Activated naive CD4-positive, alpha-beta T cell treated with anti-CD3 and anti-CD28 coated beads for 36 hours (primary cell): ENCODE measurements around the gene METTL27. TPM values are rescaled to one million over a fixed set of nuclear protein-coding genes. Genes with fewer than 3 reads are reported as not detected.
A peak's percentile ranks its signal among the peaks of the same experiment; 100 is the strongest.
"Not testable (repeated sequence)": the region's sequence is repeated elsewhere in the genome, so short reads cannot be mapped to it uniquely, and the experiment has no call there.

Experiments used
- CTCF ChIA-PET: fragments of 350-600 bp; sonication (Branson Sonifier 250); formaldehyde crosslinking; loops from one replicate; lab custom pipeline; 2021; ENCODE audit warnings: antibody characterized with exemption; lab: Charles Lee
- DNase-seq: peaks from one replicate; pipeline ENCODE4 v3.0.0-alpha.2; 2020
- H3K27ac Mint-ChIP-seq: one replicate; pipeline ENCODE4 v1.8.0; 2021; ENCODE audit warnings: mild to moderate bottlenecking, mixed read lengths
- H3K27me3 Mint-ChIP-seq: one replicate; pipeline ENCODE4 v1.8.0; 2021; ENCODE audit warnings: low read depth, mixed read lengths
- H3K36me3 Mint-ChIP-seq: one replicate; pipeline ENCODE4 v1.8.0; 2021; ENCODE audit warnings: low read depth, mixed read lengths
- H3K4me1 Mint-ChIP-seq: one replicate; pipeline ENCODE4 v1.8.0; 2021; ENCODE audit warnings: low read depth, mixed read lengths
- H3K4me3 Mint-ChIP-seq: one replicate; pipeline ENCODE4 v1.8.0; 2021; ENCODE audit warnings: mild to moderate bottlenecking, moderate library complexity, mixed read lengths
- H3K9me3 Mint-ChIP-seq: one replicate; pipeline ENCODE4 v1.8.0; 2021; ENCODE audit warnings: mixed read lengths
- intact Hi-C: fragments of 100-400 bp; cut with micrococcal nuclease; formaldehyde crosslinking; loops from one replicate; pipeline ENCODE4 v1.15.1; 2023
- total RNA-seq, 2 experiments: library from RNA; stranded (reverse); gene quantifications; one replicate each; pipeline ENCODE4 v1.2.3, GENCODE V29; 2021

The METTL27 gene
- total RNA-seq, 2 experiments from 2014 or later = 1.7 to 2.2 TPM

DNA sequence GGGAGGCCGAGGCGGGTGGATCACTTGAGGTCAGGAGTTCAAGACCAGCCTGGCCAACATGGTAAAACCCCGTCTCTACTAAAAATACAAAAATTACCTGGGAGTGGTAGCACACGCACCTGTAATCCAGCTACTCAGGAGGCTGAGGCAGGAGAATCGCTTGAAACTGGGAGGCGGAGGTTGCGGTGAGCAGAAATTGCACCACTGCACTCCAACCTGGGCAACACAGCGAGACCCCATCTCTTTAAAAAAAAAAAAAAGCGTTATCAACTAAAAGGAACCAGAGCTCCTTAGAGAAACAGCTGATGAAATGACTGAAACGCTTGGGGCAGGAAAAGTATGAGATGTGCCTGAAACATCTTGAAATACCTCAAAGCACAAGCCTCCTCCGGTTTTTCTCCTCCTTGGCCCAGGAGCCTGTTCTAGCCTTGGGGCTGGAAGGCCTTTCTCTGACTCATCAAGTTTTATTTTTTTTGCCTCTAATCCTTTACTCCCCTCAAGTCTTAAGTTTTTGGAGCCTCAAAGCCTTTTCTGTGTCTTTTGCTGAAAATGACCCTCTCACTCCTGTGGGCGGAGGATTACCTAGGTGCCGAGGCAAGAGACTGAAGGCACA is 2.6 kb upstream of the METTL27 start:
- no peaks in the 10 kb centered on the region for H3K36me3 Mint-ChIP-seq
- no peak overlapping the region for H3K27ac Mint-ChIP-seq
- H3K4me1 Mint-ChIP-seq = peaks cover 8% of the 10 kb centered on the region
- CTCF ChIA-PET = no interaction called here
- no peak for DNase-seq
- intact Hi-C loops = loop anchor here (5.0 kb wide), 2 partner anchors 178 to 237 kb away; partner anchors contain the start of genes LIMK1 and VPS37D
- no peaks in the 10 kb centered on the region for H3K9me3 Mint-ChIP-seq
- H3K4me3 Mint-ChIP-seq = no peak overlapping the region
- no peaks in the 10 kb centered on the region for H3K27me3 Mint-ChIP-seq

DNA sequence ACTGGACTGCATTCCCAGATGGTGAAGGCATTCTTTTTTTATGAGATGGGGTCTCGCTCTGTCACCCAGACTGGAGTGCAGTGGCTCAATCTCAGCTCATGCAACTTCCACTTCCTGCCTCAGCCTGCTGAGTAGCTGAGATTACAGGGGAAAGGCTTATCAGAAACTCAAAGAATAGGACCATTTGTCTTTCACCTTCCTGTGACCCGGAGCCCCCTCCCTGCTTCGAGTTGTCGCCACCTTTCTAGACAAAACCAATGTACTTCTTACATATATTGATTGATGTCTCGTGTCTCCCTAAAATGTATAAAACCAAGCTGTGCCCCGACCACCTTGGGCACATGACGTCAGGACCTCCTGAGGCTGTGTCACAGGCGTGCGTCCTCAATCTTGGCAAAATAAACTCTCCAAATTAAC is 1.8 kb upstream of the METTL27 start:
- no peak for DNase-seq
- Mint-ChIP-seq H3K27me3 (no peaks in the 10 kb centered on the region), H3K4me3 (peak overlapping the region; percentile 26), H3K4me1 (peaks cover 5% of the 10 kb centered on the region), H3K9me3 (no peaks in the 10 kb centered on the region), H3K36me3 (no peaks in the 10 kb centered on the region), H3K27ac (no peak overlapping the region)
- intact Hi-C loops = loop anchor here (5.0 kb wide), 2 partner anchors 177 to 238 kb away; partner anchors contain the start of genes LIMK1 and VPS37D
- CTCF ChIA-PET = interaction anchor here (0.6 kb wide), 1 partner anchor 669 kb away, joined by 3 read pairs; no protein-coding TSS in a partner anchor

DNA sequence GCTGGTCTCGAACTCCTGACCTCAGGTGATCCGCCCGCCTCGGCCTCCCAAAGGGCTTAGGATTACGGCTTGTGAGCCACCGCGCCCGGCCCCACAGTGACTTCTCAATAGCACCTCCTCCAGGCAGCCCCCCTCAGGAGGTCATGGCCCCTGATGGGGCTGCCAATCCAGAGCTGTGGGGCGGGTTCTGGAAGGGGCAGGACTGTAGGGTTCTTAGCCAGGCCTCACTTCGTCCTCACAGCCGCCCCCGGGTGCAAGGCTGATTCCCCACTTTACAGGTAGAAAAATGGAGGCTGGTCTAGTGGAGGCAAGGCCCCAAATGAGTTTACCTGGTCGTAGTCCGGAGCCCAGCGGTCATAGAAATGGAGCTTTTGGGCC is 638 bp downstream of the METTL27 start:
- Mint-ChIP-seq H3K27ac (no peak overlapping the region), H3K36me3 (no peaks in the 10 kb centered on the region), H3K9me3 (no peaks in the 10 kb centered on the region), H3K27me3 (no peaks in the 10 kb centered on the region), H3K4me3 (peak overlapping the region; percentile 80), H3K4me1 (peaks cover 5% of the 10 kb centered on the region)
- no peak for DNase-seq
- CTCF ChIA-PET = interaction anchor here (0.6 kb wide), 1 partner anchor 334 kb away, joined by 3 read pairs; no protein-coding TSS in a partner anchor
- intact Hi-C loops = loop anchor here (2.0 to 5.0 kb wide), 4 partner anchors 13 to 241 kb away; partner anchors contain the start of genes ABHD11, LIMK1 and VPS37D

DNA sequence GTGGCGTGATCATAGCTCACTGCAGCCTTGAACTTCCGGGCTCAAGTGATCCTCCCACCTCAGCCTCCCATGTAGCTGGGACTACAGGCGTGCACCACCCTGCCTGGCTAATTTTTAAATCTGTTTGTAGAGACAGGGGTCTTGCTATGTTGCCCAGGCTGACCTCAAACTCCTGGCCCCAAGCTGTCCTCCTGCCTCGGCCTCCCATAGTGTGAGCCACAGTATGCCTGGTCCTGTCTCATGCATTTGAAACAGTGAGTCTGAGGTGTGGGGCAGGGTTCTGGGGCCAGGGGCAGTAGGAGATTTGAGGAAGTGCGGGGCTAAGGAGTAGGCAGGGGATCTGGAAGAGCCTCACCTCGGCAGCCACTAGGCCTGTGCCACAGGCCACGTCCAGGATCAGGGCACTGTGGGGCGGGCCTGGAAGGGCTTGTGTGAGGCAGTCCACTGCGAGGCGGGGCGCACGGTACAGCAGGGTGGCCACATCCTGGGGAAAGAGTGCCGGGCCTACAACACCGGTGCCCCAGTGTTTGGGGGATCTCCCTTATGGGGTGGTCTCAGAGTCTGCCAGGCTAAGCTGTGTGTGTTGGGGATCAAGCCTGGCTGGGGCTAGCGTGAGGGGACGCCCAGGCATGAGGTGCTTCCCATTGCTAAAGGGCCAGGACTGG is 1.5 kb downstream of the METTL27 start:
- Mint-ChIP-seq H3K27me3 (no peaks in the 10 kb centered on the region), H3K27ac (no peak overlapping the region), H3K36me3 (no peaks in the 10 kb centered on the region), H3K9me3 (no peaks in the 10 kb centered on the region), H3K4me3 (no peak overlapping the region), H3K4me1 (peaks cover 5% of the 10 kb centered on the region)
- intact Hi-C loops = loop anchor here (5.0 kb wide), 2 partner anchors 174 to 241 kb away; partner anchors contain the start of genes LIMK1 and VPS37D
- DNase-seq = no peak
- CTCF ChIA-PET = interaction anchor here (0.6 to 1.3 kb wide), 2 partner anchors 14 to 179 kb away, joined by 3 to 4 read pairs; no protein-coding TSS in a partner anchor

DNA sequence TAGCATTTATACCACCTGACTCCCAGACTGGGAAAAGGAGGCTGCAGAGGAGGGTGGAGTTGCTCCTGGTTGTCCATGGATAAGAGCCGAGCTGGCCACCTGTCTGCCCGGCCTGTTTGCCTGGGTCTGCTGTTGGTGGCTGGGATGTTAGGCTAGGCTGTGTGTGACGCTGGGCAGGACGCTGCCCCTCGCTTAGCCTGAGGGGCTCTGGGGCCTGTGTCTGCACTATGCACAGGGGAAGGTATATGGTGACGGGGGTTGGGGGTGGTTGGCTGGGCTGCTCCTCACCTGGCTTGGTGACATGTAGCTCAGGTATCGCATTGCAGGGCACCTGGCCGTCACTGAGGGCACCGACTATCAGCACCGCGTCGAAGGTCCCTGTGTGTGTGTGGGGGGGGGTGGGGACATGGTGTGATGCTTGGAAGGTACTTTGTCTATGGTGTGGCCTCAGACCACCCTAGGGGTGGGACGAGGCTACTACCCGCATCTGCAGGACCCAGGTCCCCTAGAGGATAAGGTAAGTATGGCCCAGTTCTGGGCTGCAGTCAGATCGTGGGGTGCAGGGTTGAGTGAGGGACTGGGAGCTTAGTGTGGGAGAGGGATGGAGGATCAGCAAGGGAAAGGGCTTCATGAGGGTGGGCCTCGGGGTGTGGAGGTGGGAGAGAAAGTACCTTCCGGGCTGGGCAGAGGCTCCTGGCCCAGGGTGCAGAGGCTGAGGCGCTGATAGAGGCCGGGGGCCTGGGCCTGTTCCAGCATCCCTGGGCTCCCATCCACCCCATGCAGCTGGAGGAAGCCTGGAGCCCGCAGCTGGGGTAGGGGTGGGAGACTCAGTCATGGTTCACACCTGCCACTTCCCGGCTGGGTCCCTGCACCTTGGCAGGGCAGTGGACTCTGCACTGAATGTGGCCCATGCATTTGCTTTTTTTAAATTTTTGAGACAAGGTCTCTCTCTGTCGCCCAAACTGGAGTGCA is 2.3 kb downstream of the METTL27 start:
- intact Hi-C loops = loop anchor here (5.0 kb wide), 2 partner anchors 173 to 242 kb away; partner anchors contain the start of genes LIMK1 and VPS37D
- H3K27ac Mint-ChIP-seq = no peak overlapping the region
- H3K4me3 Mint-ChIP-seq = no peak overlapping the region
- H3K9me3 Mint-ChIP-seq = no peaks in the 10 kb centered on the region
- CTCF ChIA-PET = interaction anchor here (1.3 kb wide), 1 partner anchor 13 kb away, joined by 3 read pairs; no protein-coding TSS in a partner anchor
- DNase-seq = no peak
- no peaks in the 10 kb centered on the region for H3K27me3 Mint-ChIP-seq
- H3K36me3 Mint-ChIP-seq = no peaks in the 10 kb centered on the region
- peaks cover 5% of the 10 kb centered on the region for H3K4me1 Mint-ChIP-seq

DNA sequence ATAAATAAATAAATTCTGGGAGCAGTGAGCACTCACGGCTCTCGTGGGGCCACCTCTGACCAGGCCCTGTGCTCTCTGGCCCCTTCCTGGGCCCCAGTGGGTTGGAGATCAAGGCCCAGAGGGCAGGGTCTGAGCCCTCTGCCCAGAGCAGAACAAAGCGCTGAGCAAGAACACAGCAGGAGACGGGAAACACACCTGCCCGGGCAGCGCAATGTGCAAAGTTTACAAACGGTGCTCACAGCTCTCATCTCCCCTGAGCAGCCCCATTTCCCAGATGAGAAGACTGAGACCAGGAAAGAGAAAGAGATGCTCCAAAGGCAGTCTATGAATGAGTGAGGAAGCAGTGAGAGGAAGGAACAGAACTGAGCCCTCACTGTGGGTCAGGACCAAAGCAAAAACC is 3.0 kb downstream of the METTL27 start:
- DNase-seq = no peak
- no peaks in the 10 kb centered on the region for H3K36me3 Mint-ChIP-seq
- H3K27ac Mint-ChIP-seq = no peak overlapping the region
- H3K27me3 Mint-ChIP-seq = no peaks in the 10 kb centered on the region
- CTCF ChIA-PET = no interaction called here
- no peaks in the 10 kb centered on the region for H3K9me3 Mint-ChIP-seq
- no peak overlapping the region for H3K4me3 Mint-ChIP-seq
- peaks cover 5% of the 10 kb centered on the region for H3K4me1 Mint-ChIP-seq
- intact Hi-C loops = no loop called here

DNA sequence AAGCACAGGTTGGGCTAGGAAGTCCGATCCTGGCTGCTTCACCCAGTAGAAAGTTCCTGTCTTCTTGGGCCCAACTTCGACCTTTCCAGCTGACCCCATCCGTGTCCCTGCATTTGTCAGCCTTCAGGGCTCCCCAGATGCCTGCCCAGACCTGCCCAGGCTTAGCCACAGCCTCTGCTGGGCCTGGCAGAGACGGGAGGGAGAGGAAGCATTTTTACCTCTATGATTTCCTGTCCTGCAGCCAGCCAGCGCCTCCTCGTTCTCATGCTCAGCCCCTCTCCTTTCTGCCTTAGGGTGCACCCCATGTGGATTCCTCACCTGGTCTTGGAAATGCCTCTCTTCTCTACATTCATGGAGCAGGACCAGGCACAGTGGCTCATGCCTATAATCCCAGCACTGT is 3.7 kb downstream of the METTL27 start:
- no peaks in the 10 kb centered on the region for H3K9me3 Mint-ChIP-seq
- H3K4me1 Mint-ChIP-seq = peaks cover 2% of the 10 kb centered on the region
- no peak for DNase-seq
- intact Hi-C loops = no loop called here
- no peaks in the 10 kb centered on the region for H3K27me3 Mint-ChIP-seq
- CTCF ChIA-PET = no interaction called here
- no peak overlapping the region for H3K27ac Mint-ChIP-seq
- no peaks in the 10 kb centered on the region for H3K36me3 Mint-ChIP-seq
- H3K4me3 Mint-ChIP-seq = no peak overlapping the region

DNA sequence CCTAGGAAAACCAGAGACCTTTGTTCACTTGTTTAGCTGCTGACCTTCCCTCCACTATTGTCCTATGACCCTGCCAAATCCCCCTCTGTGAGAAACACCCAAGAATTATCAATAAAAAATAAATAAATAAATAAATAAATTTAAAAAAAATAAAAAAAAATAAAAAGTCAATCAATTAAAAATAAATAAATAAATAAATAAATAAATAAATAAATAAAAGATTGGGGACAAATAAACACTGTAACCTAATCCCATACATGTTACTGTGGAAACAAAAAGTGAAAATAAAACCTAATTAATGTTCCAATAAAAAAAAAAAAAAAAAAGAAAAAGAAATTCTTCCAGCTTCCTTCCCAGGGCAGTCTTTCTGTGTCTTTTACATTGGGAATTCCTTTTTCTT is 5.1 kb downstream of the METTL27 start:
- H3K36me3 Mint-ChIP-seq, H3K4me3 Mint-ChIP-seq, CTCF ChIA-PET, H3K4me1 Mint-ChIP-seq, intact Hi-C loops, DNase-seq, H3K27me3 Mint-ChIP-seq, H3K9me3 Mint-ChIP-seq: not testable (repeated sequence)
- peak overlapping the region; percentile 46 for H3K27ac Mint-ChIP-seq

DNA sequence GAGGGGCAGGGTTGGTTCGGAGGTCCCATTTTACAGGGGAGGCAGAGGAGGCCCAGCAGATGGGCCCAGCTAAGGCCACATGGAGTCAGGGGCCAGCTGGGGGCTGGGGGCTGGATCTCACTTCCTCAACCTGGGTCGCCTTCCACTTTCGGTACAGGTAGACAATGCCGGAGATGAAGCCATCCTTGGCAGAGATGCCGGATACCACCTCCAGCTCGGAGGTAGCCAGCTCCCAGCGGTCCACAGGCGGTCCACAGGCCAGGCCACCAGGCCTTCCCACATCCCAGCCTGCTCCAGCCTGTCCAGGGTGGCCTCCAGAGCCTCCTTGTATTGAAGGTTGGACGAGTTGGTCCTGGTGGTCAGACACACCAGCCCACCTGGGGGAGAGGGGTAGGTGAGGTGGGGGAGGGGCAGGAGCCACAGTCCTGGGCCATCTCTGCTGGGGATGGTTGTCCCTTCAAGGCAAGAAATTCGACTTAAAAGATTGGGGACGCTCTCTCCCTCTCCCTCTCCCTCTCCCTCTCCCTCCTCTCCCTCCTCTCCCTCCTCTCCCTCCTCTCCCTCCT is 7.6 kb downstream of the METTL27 start:
- intact Hi-C loops = no loop called here
- Mint-ChIP-seq H3K27me3 (no peaks in the 10 kb centered on the region), H3K27ac (no peak overlapping the region), H3K36me3 (no peaks in the 10 kb centered on the region), H3K9me3 (no peaks in the 10 kb centered on the region), H3K4me3 (no peak overlapping the region), H3K4me1 (no peaks in the 10 kb centered on the region)
- CTCF ChIA-PET = no interaction called here
- DNase-seq = no peak

DNA sequence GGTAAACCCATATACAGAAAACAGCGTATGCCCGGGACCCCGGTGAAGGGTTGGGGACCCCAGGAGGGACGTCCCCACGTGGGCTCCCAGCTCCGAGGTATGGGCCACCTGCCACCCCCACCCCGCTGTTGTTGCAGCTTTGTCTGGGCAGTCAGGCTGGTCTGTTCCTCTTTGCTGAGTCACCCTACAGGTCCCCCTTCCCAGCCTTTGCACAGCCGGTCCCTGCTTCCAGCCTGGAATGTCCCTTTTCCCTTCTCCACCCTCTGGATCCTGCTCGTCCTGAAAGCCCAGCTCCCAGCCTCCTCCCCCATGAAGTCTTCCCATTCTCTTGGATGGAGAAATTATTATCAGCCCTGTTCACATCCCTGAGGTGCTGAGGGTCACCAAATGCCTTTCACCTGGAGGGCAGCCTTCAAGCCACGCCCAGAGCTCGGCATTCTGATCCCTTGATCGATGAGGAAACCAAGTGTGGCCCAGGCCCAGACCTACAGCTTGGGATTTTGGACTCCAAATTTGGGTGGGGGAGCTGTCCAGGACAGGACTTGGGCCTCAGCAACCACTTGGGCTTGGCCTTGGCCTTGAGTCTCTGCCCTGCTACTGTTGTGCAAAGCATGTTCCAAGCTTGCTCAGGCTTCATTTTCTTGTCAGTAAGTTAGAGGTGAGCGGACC is 8.9 kb downstream of the METTL27 start:
- peaks cover 2% of the 10 kb centered on the region for H3K27me3 Mint-ChIP-seq
- intact Hi-C loops = no loop called here

DNA sequence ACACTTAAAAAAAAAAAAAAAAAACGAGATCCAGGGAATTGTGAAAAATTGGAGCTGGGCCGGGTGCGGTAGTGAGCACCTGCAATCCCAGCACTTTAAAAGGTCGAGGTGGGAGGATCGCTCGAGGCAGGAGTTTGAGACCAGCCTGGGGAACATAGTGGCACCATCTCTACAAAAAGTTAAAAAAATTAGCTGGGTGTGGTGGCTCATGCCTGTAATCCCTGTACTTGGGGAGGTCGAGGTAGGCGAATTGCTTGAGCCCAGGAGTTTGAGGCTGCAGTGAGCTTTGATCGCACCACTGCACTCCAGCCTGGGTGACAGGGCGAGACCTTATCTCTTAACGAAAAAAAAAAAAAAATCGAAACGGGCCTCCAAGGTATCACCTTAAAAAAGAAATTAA is 9.5 kb downstream of the METTL27 start:
- Mint-ChIP-seq H3K27ac (no peak overlapping the region), H3K4me3 (no peak overlapping the region), H3K4me1 (peaks cover 11% of the 10 kb centered on the region), H3K9me3 (no peaks in the 10 kb centered on the region), H3K27me3 (peaks cover 2% of the 10 kb centered on the region), H3K36me3 (no peaks in the 10 kb centered on the region)
- CTCF ChIA-PET = no interaction called here
- no peak for DNase-seq
- intact Hi-C loops = no loop called here

More for the DNA sequence above, 8.9 kb downstream of the METTL27 start:
- H3K4me1 Mint-ChIP-seq = peaks cover 7% of the 10 kb centered on the region
- H3K27ac Mint-ChIP-seq = no peak overlapping the region
- no peaks in the 10 kb centered on the region for H3K9me3 Mint-ChIP-seq
- CTCF ChIA-PET = interaction anchor here (0.9 kb wide), 1 partner anchor 482 kb away, joined by 3 read pairs; no protein-coding TSS in a partner anchor
- H3K4me3 Mint-ChIP-seq = no peak overlapping the region
- H3K36me3 Mint-ChIP-seq = no peaks in the 10 kb centered on the region
- DNase-seq = no peak
